ENCODE results near the gene ALKBH2. TPM values are rescaled to one million over a fixed set of nuclear protein-coding genes. Genes with fewer than 3 reads are reported as not detected.

ALKBH2 gene
- total and polyA plus RNA-seq, 2 experiments from 2014 or later: 14.0 to 22.1 TPM

- 83% methylated on average over 3 of the region's 3 CpGs for WGBS (ENCODE audit: low lambda C conversion rate, missing lambda C conversion rate)
- H3K27ac ChIP-seq: no peak overlapping the region
- H3K4me3 ChIP-seq: no peak overlapping the region
- H3K4me1 ChIP-seq (ENCODE audit: insufficient read depth): no peaks in the 10 kb centered on the region
- H2AFZ ChIP-seq: no peak overlapping the region
- no peaks in the 10 kb centered on the region for H3K36me3 ChIP-seq (replicated peaks; ENCODE audit: insufficient read depth, low read depth)
- no peak for TF ChIP-seq EZH2 (IDR thresholded peaks at IDR 0.05; ENCODE audit: borderline replicate concordance)
- TF ChIP-seq EZH2phosphoT487 (IDR thresholded peaks at IDR 0.05; ENCODE audit: low read depth, severe bottlenecking, unreplicated experiment): no peak
- TF ChIP-seq CTCF (IDR thresholded peaks at IDR 0.05; ENCODE audit: poor library complexity): no peak
- H3K4me2 ChIP-seq: no peak overlapping the region
- no peak for DNase-seq (ENCODE audit: low spot score)
- no peaks in the 10 kb centered on the region for H3K27me3 ChIP-seq
- no peaks in the 10 kb centered on the region for H4K20me1 ChIP-seq (ENCODE audit: insufficient read depth, poor library complexity, severe bottlenecking)
- no peaks in the 10 kb centered on the region for H3K9me2 ChIP-seq (replicated peaks; ENCODE audit: insufficient read depth)
- no peaks in the 10 kb centered on the region for H3K9me3 ChIP-seq (ENCODE audit: low read depth)
- no peaks in the 10 kb centered on the region for H3K79me2 ChIP-seq
Observed at GRCh38 chr12:109126784-109127183, 33.5 kb upstream of the ALKBH2 start.

GRCh38 chr12:109125791-109126190 is 32.5 kb upstream of the ALKBH2 start:
- DNase-seq (ENCODE audit: low spot score): no peak
- no peak overlapping the region for H3K4me2 ChIP-seq
- no peaks in the 10 kb centered on the region for H3K79me2 ChIP-seq
- no peak for TF ChIP-seq EZH2phosphoT487 (IDR thresholded peaks at IDR 0.05; ENCODE audit: low read depth, severe bottlenecking, unreplicated experiment)
- TF ChIP-seq EZH2 (IDR thresholded peaks at IDR 0.05; ENCODE audit: borderline replicate concordance): no peak
- no peak for TF ChIP-seq CTCF (IDR thresholded peaks at IDR 0.05; ENCODE audit: poor library complexity)
- no peaks in the 10 kb centered on the region for H3K36me3 ChIP-seq (replicated peaks; ENCODE audit: insufficient read depth, low read depth)
- no peaks in the 10 kb centered on the region for H3K27me3 ChIP-seq
- WGBS (ENCODE audit: low lambda C conversion rate, missing lambda C conversion rate): 83% methylated on average over 7 of the region's 7 CpGs
- H3K9me2 ChIP-seq (replicated peaks; ENCODE audit: insufficient read depth): no peaks in the 10 kb centered on the region
- no peak overlapping the region for H3K4me3 ChIP-seq
- no peak overlapping the region for H2AFZ ChIP-seq
- H3K27ac ChIP-seq: no peak overlapping the region
- H4K20me1 ChIP-seq (ENCODE audit: insufficient read depth, poor library complexity, severe bottlenecking): no peaks in the 10 kb centered on the region
- H3K4me1 ChIP-seq (ENCODE audit: insufficient read depth): no peaks in the 10 kb centered on the region
- no peaks in the 10 kb centered on the region for H3K9me3 ChIP-seq (ENCODE audit: low read depth)

GRCh38 chr12:109124878-109125648 is 31.8 kb upstream of the ALKBH2 start:
- H3K27me3 ChIP-seq: no peaks in the 10 kb centered on the region
- H4K20me1 ChIP-seq (ENCODE audit: insufficient read depth, poor library complexity, severe bottlenecking): no peaks in the 10 kb centered on the region
- WGBS (ENCODE audit: low lambda C conversion rate, missing lambda C conversion rate): 85% methylated on average over 12 of the region's 12 CpGs
- no peak overlapping the region for H3K4me2 ChIP-seq
- TF ChIP-seq EZH2phosphoT487 (IDR thresholded peaks at IDR 0.05; ENCODE audit: low read depth, severe bottlenecking, unreplicated experiment) (no peak), CTCF (IDR thresholded peaks at IDR 0.05; ENCODE audit: poor library complexity) (no peak), EZH2 (IDR thresholded peaks at IDR 0.05; ENCODE audit: borderline replicate concordance) (no peak)
- DNase-seq (ENCODE audit: low spot score): no peak
- H3K4me1 ChIP-seq (ENCODE audit: insufficient read depth): no peaks in the 10 kb centered on the region
- no peak overlapping the region for H3K27ac ChIP-seq
- H3K9me2 ChIP-seq (replicated peaks; ENCODE audit: insufficient read depth): no peaks in the 10 kb centered on the region
- no peaks in the 10 kb centered on the region for H3K36me3 ChIP-seq (replicated peaks; ENCODE audit: insufficient read depth, low read depth)
- H3K79me2 ChIP-seq: no peaks in the 10 kb centered on the region
- no peaks in the 10 kb centered on the region for H3K9me3 ChIP-seq (ENCODE audit: low read depth)
- no peak overlapping the region for H3K4me3 ChIP-seq
- H2AFZ ChIP-seq: no peak overlapping the region
